Islet of Langerhans (tissue), 1 donor: Measurements from ENCODE around the gene TSPAN33.
"Not testable (repeated sequence)": the region's sequence is repeated elsewhere in the genome, so short reads cannot be mapped to it uniquely, and the experiment has no call there.

Source experiments
- FAIRE-seq: peaks from one replicate; lab custom pipeline; 2011; peaks lifted over from hg19 to GRCh38; lab: Jason Lieb, UNC

TSPAN33 gene

GRCh38 chr7:129170441-129171021, 26.0 kb downstream of the TSPAN33 start:
- no peak for FAIRE-seq

GRCh38 chr7:129173861-129174260, 29.4 kb downstream of the TSPAN33 start:
- FAIRE-seq = not testable (repeated sequence)

- no peak for FAIRE-seq
These were observed 32.6 kb downstream of the TSPAN33 start for GRCh38 chr7:129176916-129177710.

- no peak for FAIRE-seq
These were observed 40.6 kb downstream of the TSPAN33 start for GRCh38 chr7:129184981-129185670.

GRCh38 chr7:129186749-129187260, 42.3 kb downstream of the TSPAN33 start:
- FAIRE-seq = no peak

- no peak for FAIRE-seq
These were observed 43.3 kb downstream of the TSPAN33 start for GRCh38 chr7:129187681-129188371.

GRCh38 chr7:129188372-129188891, 43.9 kb downstream of the TSPAN33 start, which contains the start of gene SMO:
Gene SMO, plus strand, starts transcription at chr7:129188633. Its CDS starts 519 bp downstream, at chr7:129189152.
- no peak for FAIRE-seq

- no peak for FAIRE-seq
These were observed 44.6 kb downstream of the TSPAN33 start for GRCh38 chr7:129188892-129189660.

GRCh38 chr7:129189661-129190310, 45.3 kb downstream of the TSPAN33 start:
- no peak for FAIRE-seq

GRCh38 chr7:129191272-129191671, 46.8 kb downstream of the TSPAN33 start:
- no peak for FAIRE-seq

GRCh38 chr7:129193892-129194291, 49.4 kb downstream of the TSPAN33 start:
- no peak for FAIRE-seq

GRCh38 chr7:129197771-129198170, 53.3 kb downstream of the TSPAN33 start:
- FAIRE-seq = no peak

- no peak for FAIRE-seq
These were observed 54.9 kb downstream of the TSPAN33 start for GRCh38 chr7:129199406-129199805.

GRCh38 chr7:129202058-129202777, 57.7 kb downstream of the TSPAN33 start:
- no peak for FAIRE-seq

- FAIRE-seq = no peak
These were observed 58.7 kb downstream of the TSPAN33 start for GRCh38 chr7:129203050-129203741.

GRCh38 chr7:129205126-129205818, 60.8 kb downstream of the TSPAN33 start:
- no peak for FAIRE-seq

- no peak for FAIRE-seq
These were observed 61.7 kb downstream of the TSPAN33 start for GRCh38 chr7:129205987-129206785.

- no peak for FAIRE-seq
These were observed 64.2 kb downstream of the TSPAN33 start for GRCh38 chr7:129208667-129209066.
